Measurements from ENCODE around the gene MAP2K6. TPM values are rescaled to one million over a fixed set of nuclear protein-coding genes. Genes with fewer than 3 reads are reported as not detected.

Gene MAP2K6
- total RNA-seq, 1 donor from 2014 or later = 101 TPM

GRCh38 chr17:69565447-69565846, 150.9 kb downstream of the MAP2K6 start:
- Mint-ChIP-seq H3K27ac (no peak overlapping the region), H3K4me3 (peak overlapping the region; percentile 7), H3K9me3 (no peaks in the 10 kb centered on the region), H3K4me1 (no peaks in the 10 kb centered on the region), H3K27me3 (ENCODE audit: insufficient read depth, low read depth) (no peaks in the 10 kb centered on the region), H3K36me3 (no peaks in the 10 kb centered on the region)
- Histone ChIP-seq H3K79me2 (ENCODE audit: low read depth) (no peaks in the 10 kb centered on the region), H3K9ac (no peak overlapping the region), H3K27me3 (no peaks in the 10 kb centered on the region), H3K4me3 (no peak overlapping the region), H3K27ac (no peak overlapping the region), H3F3A (ENCODE audit: low read depth) (no peaks in the 10 kb centered on the region), H3K4me1 (no peaks in the 10 kb centered on the region), H4K20me1 (ENCODE audit: low read depth) (no peaks in the 10 kb centered on the region), H3K36me3 (no peaks in the 10 kb centered on the region), H3K9me3 (ENCODE audit: low read depth) (no peaks in the 10 kb centered on the region), H2AFZ (replicated peaks) (no peak overlapping the region), H3K4me2 (no peak overlapping the region)
- DNase-seq (ENCODE audit: low spot score) = no peak
- TF ChIP-seq EZH2phosphoT487 (IDR thresholded peaks at IDR 0.05) (no peak), EZH2 (IDR thresholded peaks at IDR 0.05) (no peak)
- TF ChIP-seq, protein P1, sequence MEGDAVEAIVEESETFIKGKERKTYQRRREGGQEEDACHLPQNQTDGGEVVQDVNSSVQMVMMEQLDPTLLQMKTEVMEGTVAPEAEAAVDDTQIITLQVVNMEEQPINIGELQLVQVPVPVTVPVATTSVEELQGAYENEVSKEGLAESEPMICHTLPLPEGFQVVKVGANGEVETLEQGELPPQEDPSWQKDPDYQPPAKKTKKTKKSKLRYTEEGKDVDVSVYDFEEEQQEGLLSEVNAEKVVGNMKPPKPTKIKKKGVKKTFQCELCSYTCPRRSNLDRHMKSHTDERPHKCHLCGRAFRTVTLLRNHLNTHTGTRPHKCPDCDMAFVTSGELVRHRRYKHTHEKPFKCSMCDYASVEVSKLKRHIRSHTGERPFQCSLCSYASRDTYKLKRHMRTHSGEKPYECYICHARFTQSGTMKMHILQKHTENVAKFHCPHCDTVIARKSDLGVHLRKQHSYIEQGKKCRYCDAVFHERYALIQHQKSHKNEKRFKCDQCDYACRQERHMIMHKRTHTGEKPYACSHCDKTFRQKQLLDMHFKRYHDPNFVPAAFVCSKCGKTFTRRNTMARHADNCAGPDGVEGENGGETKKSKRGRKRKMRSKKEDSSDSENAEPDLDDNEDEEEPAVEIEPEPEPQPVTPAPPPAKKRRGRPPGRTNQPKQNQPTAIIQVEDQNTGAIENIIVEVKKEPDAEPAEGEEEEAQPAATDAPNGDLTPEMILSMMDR (IDR thresholded peaks at IDR 0.05) = no peak

- Mint-ChIP-seq H3K9me3 (peaks cover 7% of the 10 kb centered on the region), H3K27me3 (ENCODE audit: insufficient read depth, low read depth) (no peaks in the 10 kb centered on the region), H3K4me1 (no peaks in the 10 kb centered on the region), H3K4me3 (no peak overlapping the region), H3K27ac (no peak overlapping the region), H3K36me3 (no peaks in the 10 kb centered on the region)
- Histone ChIP-seq H3K27me3 (no peaks in the 10 kb centered on the region), H3K9ac (no peak overlapping the region), H3K9me3 (ENCODE audit: low read depth) (no peaks in the 10 kb centered on the region), H3K79me2 (ENCODE audit: low read depth) (no peaks in the 10 kb centered on the region), H2AFZ (replicated peaks) (no peak overlapping the region), H3K4me1 (no peaks in the 10 kb centered on the region), H3F3A (ENCODE audit: low read depth) (peaks cover 4% of the 10 kb centered on the region), H3K4me3 (no peak overlapping the region), H3K4me2 (no peak overlapping the region), H3K36me3 (no peaks in the 10 kb centered on the region), H4K20me1 (ENCODE audit: low read depth) (no peaks in the 10 kb centered on the region), H3K27ac (no peak overlapping the region)
- DNase-seq (ENCODE audit: low spot score) = peak; percentile 34
- TF ChIP-seq EZH2phosphoT487 (IDR thresholded peaks at IDR 0.05) = no peak
- TF ChIP-seq, protein P1 (IDR thresholded peaks at IDR 0.05) = no peak
- no peak for TF ChIP-seq EZH2 (IDR thresholded peaks at IDR 0.05)
These were observed 152.6 kb downstream of the MAP2K6 start for GRCh38 chr17:69567130-69567529.

DNA sequence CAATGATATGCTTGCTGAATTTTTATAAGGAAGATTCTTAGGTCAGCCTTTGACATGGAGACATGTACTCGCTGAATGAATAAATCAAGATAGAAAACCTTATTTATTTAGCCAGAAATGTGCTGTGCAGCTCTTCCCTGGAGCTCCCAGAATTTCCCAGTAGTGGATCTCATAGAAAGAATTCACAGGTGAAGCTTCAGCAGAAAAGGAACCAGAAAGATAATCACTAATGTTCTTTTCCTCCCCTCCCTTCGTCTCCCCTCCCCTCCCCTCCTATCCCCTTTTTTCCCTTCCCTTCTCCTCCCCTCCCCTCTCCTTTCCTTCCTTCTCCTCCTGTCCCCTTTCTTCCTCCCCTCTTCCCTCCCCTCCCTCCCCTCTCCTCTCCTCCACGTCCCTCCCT, 158.2 kb downstream of the MAP2K6 start:
- Histone ChIP-seq H3K79me2 (ENCODE audit: low read depth) (no peaks in the 10 kb centered on the region), H3K4me2 (no peak overlapping the region), H3K4me1 (peaks cover 24% of the 10 kb centered on the region), H2AFZ (replicated peaks) (no peak overlapping the region), H3F3A (ENCODE audit: low read depth) (peaks cover 8% of the 10 kb centered on the region), H3K27me3 (no peaks in the 10 kb centered on the region), H3K27ac (no peak overlapping the region), H4K20me1 (ENCODE audit: low read depth) (no peaks in the 10 kb centered on the region), H3K9me3 (ENCODE audit: low read depth) (no peaks in the 10 kb centered on the region), H3K36me3 (no peaks in the 10 kb centered on the region), H3K9ac (no peak overlapping the region), H3K4me3 (no peak overlapping the region)
- Mint-ChIP-seq H3K9me3 (peaks cover 7% of the 10 kb centered on the region), H3K4me1 (peaks cover 31% of the 10 kb centered on the region), H3K36me3 (no peaks in the 10 kb centered on the region), H3K27me3 (ENCODE audit: insufficient read depth, low read depth) (peaks cover 2% of the 10 kb centered on the region), H3K4me3 (no peak overlapping the region), H3K27ac (peak overlapping the region; percentile 68)
- DNase-seq (ENCODE audit: low spot score) = no peak
- TF ChIP-seq EZH2 (IDR thresholded peaks at IDR 0.05) = no peak

DNA sequence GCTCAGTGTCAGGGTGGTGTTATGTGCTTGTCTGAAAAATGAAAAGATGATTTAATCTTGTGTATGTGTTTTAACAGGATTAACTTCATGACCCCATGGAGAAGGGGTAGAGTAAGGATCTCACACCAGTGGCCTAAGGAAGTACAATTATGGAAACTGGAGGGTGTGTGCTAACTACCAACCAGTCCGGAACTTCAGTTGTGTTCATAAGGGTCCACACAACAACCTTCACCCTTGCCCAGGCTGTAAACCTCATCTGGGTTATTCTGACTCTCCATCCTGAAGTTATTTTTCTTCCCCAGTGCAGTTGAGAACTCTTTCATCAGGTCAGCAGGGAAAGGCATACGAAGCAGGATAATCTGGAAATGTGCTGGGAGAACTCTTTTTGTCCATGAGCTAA, 158.9 kb downstream of the MAP2K6 start:
- H3K27ac Mint-ChIP-seq = peak overlapping the region; percentile 68
- TF ChIP-seq EZH2 (IDR thresholded peaks at IDR 0.05) (no peak), EZH2phosphoT487 (IDR thresholded peaks at IDR 0.05) (no peak)
- TF ChIP-seq, protein P1 (IDR thresholded peaks at IDR 0.05) = no peak

More for the DNA sequence above, 158.9 kb downstream of the MAP2K6 start:
- no peaks in the 10 kb centered on the region for H3K27me3 ChIP-seq
- no peak overlapping the region for H3K4me3 ChIP-seq
- H3K4me1 Mint-ChIP-seq = peaks cover 31% of the 10 kb centered on the region
- H3K27me3 Mint-ChIP-seq (ENCODE audit: insufficient read depth, low read depth) = peaks cover 2% of the 10 kb centered on the region
- H3K4me2 ChIP-seq = no peak overlapping the region
- no peak overlapping the region for H3K27ac ChIP-seq
- H2AFZ ChIP-seq (replicated peaks) = no peak overlapping the region
- no peaks in the 10 kb centered on the region for H3K36me3 Mint-ChIP-seq
- H4K20me1 ChIP-seq (ENCODE audit: low read depth) = no peaks in the 10 kb centered on the region
- peaks cover 8% of the 10 kb centered on the region for H3F3A ChIP-seq (ENCODE audit: low read depth)
- H3K4me1 ChIP-seq = peaks cover 24% of the 10 kb centered on the region
- no peaks in the 10 kb centered on the region for H3K36me3 ChIP-seq
- no peak overlapping the region for H3K4me3 Mint-ChIP-seq
- no peak overlapping the region for H3K9ac ChIP-seq
- H3K79me2 ChIP-seq (ENCODE audit: low read depth) = no peaks in the 10 kb centered on the region
- DNase-seq (ENCODE audit: low spot score) = no peak
- H3K9me3 ChIP-seq (ENCODE audit: low read depth) = no peaks in the 10 kb centered on the region
- H3K9me3 Mint-ChIP-seq = peaks cover 7% of the 10 kb centered on the region
